HL-60 (cell line): Measurements from ENCODE around the gene SEPTIN1.

Experiments used
- DNase-seq, 2 experiments: peaks; one replicate each; pipeline ENCODE4 v3.0.0-alpha.2; 2010 to 2020; ENCODE audit warnings: low read depth in 1 of 2, low spot score in 1 of 2
- H3K27ac ChIP-seq: fragments of 250-450 bp; sonication (Bioruptor Pico); replicated peaks from 2 replicates; pipeline ENCODE4 v1.5.1; 2020; ENCODE audit warnings: mild to moderate bottlenecking, moderate library complexity
- H3K27me3 ChIP-seq: fragments of 250-450 bp; sonication (Bioruptor Pico); 2 replicates; pipeline ENCODE4 v1.5.1; 2021; ENCODE audit warnings: mild to moderate bottlenecking, moderate library complexity; ENCODE audit not compliant: insufficient read depth, poor library complexity, severe bottlenecking
- H3K4me3 ChIP-seq: replicated peaks from 2 replicates; pipeline ENCODE4 v1.5.1; 2011; ENCODE audit warnings: mild to moderate bottlenecking, control low read depth, low read length; ENCODE audit not compliant: insufficient read depth
- CTCF ChIP-seq: IDR thresholded peaks from one replicate; pipeline ENCODE4 v1.5.1; 2011; ENCODE audit warnings: low read length, control low read depth, inconsistent platforms; ENCODE audit not compliant: insufficient read depth
- GABPA ChIP-seq: IDR thresholded peaks from 2 replicates; pipeline ENCODE4 v1.6.1; 2012; ENCODE audit warnings: low read depth
- POLR2AphosphoS5 ChIP-seq: IDR thresholded peaks from 2 replicates; pipeline ENCODE4 v1.6.1; 2012; ENCODE audit warnings: low read depth
- SPI1 ChIP-seq: IDR thresholded peaks from 2 replicates; pipeline ENCODE4 v1.6.1; 2012; ENCODE audit warnings: low read depth, mild to moderate bottlenecking, borderline replicate concordance
- TF ChIP-seq, protein P1 (sequence below): IDR thresholded peaks from 2 replicates; pipeline ENCODE4 v1.6.1; 2012; ENCODE audit warnings: low read depth; ENCODE audit not compliant: insufficient replicate concordance

Gene SEPTIN1

GRCh38 chr16:30383521-30383920 is 1.2 kb upstream of the SEPTIN1 start:
- no peaks in the 10 kb centered on the region for H3K27me3 ChIP-seq
- no peak overlapping the region for H3K27ac ChIP-seq
- TF ChIP-seq POLR2AphosphoS5 (no peak), SPI1 (no peak), GABPA (no peak), CTCF (no peak)
- TF ChIP-seq, protein P1, sequence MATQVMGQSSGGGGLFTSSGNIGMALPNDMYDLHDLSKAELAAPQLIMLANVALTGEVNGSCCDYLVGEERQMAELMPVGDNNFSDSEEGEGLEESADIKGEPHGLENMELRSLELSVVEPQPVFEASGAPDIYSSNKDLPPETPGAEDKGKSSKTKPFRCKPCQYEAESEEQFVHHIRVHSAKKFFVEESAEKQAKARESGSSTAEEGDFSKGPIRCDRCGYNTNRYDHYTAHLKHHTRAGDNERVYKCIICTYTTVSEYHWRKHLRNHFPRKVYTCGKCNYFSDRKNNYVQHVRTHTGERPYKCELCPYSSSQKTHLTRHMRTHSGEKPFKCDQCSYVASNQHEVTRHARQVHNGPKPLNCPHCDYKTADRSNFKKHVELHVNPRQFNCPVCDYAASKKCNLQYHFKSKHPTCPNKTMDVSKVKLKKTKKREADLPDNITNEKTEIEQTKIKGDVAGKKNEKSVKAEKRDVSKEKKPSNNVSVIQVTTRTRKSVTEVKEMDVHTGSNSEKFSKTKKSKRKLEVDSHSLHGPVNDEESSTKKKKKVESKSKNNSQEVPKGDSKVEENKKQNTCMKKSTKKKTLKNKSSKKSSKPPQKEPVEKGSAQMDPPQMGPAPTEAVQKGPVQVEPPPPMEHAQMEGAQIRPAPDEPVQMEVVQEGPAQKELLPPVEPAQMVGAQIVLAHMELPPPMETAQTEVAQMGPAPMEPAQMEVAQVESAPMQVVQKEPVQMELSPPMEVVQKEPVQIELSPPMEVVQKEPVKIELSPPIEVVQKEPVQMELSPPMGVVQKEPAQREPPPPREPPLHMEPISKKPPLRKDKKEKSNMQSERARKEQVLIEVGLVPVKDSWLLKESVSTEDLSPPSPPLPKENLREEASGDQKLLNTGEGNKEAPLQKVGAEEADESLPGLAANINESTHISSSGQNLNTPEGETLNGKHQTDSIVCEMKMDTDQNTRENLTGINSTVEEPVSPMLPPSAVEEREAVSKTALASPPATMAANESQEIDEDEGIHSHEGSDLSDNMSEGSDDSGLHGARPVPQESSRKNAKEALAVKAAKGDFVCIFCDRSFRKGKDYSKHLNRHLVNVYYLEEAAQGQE = no peak
- H3K4me3 ChIP-seq = no peak overlapping the region
- DNase-seq = no peak

DNA sequence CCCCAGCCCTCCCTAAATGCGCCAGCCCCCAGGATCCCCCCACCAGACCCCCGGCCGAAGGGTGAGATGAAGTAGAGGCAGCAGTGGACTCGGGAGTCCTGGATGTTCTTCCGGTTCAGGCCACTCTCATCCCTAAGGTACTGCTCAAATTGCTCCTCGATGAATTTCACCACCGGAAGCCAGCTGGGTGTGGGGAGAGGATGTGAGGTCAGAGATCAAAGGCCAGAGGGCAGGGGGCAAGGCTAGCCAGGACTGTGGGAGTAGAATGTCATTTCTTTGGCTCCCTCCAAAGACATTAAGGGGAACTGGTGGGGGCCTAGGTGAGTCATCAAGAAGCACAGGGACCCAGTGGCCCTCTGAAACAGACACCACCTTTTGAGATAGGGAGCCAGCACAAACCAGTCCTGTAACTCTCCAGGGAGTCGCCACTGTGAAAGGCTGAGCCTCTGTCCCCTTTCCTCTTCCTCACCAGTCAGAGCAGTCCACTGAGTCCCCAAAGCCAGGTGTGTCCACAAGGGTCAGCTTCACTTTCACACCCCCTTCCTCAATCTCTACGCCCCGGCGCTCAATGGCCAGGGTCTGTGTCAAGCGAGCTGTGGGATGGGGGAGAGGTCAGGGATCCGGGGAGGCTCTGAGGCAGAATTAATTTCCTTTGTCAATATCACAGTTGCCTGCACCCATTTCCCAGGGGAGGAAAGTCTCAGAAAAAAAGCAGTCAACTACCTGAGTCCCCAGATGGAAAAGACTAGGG is 895 bp downstream of the SEPTIN1 start:
- Histone ChIP-seq H3K27me3 (no peaks in the 10 kb centered on the region), H3K27ac (no peak overlapping the region), H3K4me3 (no peak overlapping the region)
- DNase-seq = no peak
- TF ChIP-seq, protein P1 = no peak
- TF ChIP-seq POLR2AphosphoS5 (no peak), SPI1 (no peak), CTCF (no peak), GABPA (no peak)

DNA sequence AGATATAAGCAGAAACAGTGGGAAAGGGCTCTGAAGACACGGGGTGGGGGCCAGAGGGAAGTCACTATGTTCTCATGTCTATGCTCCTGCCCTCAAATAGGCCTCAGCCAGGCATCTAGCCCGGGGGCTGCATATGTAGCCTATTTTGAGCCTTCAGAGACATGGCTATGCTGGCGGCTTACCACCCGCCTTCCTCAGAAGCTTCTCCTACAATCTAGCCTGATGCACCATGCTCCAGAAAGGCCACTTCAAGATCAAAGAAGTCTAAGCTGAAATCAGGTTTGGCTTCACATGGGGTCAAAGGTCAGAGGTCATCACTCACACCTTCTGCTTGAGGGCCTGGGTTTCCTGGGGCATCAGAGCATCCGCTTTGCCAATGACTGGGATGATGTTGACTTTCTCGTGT is 1.6 kb downstream of the SEPTIN1 start:
- H3K27me3 ChIP-seq = no peaks in the 10 kb centered on the region
- no peak overlapping the region for H3K4me3 ChIP-seq
- H3K27ac ChIP-seq = no peak overlapping the region
- TF ChIP-seq, protein P1 = no peak
- TF ChIP-seq GABPA (no peak), SPI1 (no peak), CTCF (no peak), POLR2AphosphoS5 (no peak)
- DNase-seq = no peak
